ENCODE data around the gene RACK1.

RACK1 gene

DNA sequence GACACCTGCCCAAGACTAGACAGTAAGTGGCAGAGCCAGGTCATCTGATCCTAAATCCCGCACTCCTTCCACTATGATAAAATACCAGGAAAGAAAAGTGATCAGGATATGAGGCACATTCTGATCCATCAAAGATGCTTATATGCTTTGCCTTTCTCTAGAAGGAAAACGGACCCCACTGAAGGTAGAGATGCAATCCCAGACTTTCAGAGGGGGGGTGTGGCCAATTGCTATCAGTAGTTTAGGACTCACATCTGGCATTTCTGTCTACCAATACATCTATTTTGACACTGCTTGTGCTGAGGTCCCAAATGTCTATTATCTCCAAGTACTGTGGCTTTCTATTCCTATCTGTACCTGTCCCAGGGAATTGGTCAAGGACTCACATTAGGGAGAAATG is 15.6 kb upstream of the RACK1 start:
- no peak for DNase-seq

DNA sequence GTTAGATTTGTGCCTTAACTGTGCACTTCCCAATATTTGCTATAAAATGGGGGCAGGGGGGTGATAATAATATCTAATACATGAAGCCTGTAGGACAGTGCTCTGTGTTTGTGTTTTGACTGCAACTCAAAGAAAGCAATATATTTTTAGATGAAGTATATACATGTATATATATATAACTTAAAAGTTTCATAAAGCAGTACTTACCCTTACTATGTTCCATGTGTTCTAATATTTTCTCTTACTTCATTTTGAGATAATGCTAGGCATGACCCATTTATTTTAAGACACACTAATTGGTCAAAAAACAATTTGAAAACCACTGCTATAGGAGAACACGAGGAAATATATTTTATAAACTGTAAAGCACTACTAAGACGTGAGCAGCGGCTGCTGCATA is 14.9 kb upstream of the RACK1 start:
- no peak for DNase-seq

DNA sequence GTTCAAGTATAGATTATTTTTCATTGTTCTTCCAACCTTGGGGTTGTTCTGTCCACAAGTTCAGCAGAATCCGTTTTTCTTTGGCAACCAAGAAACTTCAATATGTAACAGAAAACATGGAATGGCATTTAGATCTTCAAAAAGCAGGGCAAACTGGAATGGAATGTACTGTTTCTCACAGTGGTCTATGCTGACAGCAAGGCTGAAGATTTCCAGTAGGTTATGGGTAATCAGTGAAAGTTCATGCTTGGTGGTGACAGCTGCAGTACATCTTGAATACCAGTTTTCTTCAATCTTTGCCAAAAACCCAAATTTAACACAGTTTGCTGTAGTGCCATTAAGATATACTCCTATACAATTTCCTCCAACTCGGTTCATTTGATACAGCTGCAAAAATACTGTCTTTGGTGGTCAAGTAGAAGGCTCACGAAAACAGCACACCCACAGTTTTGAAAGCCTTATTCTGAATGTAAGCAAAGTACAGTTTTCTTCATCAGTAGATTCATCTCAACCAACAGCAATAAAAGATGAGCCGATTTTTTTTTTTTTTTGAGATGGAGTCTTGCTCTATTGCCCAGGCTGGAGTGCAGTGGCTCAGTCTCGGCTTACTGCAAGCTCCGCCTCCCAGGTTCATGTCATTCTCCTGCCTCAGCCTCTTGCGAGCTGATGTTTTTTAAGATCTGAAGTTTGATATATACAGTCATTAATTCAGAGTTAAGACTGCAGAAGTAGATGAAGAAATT is 12.3 kb upstream of the RACK1 start:
- DNase-seq: no peak

DNA sequence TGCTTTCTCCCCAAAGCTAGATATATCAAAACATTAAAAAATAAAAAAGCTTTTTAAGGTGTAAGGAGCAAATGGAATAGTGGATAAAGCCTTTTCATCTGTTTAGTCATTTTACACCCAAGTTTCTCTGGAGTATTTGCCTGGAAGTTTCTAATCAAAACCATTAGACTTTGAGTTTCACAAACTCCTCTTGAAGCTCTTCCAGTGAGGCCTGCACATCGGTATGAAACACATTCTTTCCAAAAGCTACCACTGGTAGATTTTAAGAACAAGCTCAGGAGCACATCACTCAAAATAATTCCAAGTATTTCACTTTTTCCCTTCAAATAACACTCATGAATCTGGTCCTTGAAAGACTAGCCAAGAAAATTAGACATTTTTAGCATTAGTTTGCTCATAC is 11.6 kb upstream of the RACK1 start:
- DNase-seq: no peak

DNA sequence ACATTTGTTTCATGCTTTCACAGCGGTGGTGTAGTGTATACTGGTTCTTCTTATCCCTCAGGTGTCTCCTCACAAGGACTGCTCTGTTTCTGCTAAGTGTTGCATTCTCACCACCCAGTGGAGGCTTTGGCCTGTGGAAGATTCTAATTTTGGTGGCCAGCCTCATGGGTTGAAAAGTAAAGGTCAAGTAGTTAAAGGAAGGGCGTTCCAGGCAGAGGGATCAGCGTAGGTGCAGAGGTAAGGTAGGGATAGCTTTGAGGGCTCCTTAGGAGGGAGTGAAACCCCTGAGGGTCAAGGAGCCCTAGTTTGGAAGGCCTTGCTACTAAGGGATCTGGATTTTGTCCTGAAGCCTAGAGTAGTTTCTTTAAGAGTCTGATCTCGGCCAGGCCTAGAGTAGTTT is 4.6 kb upstream of the RACK1 start:
- DNase-seq: no peak

DNA sequence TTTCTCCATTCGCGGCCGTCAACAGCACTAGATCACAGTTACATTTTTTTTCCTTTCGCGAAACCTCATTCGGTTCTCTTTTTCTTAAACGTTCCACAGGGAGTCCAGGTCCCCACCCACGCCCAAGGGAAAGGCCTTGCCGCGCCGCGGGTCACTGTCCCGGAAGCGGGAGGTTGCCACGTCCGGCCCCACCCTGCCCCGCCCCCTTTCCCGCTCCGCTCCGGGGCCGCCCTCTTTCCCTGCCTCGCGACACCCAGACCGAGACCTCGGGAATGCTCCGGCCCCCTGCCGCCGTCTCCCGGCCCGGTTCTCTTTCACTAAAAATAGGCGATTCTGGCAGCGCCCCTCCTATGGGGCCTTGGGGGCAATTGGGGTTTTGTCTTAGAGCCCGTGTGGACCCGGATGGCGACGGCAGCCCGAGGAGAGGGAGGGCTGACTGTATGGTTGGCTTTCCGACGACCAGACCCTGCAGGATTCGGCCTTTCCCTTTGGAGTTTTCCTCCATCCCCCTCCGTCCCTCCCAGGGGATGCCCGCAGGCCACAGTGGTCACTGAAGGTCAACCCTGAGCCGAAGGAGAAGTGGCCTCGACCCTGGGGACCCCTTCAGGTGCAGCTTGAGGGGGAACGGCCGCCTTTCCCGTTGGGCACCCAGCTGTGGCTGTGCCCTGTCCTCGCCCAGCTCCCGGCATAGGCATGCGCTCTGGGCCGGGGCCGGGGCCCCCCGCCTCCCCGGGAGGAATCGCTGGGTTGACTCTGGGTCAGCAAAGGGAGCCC is 2.8 kb upstream of the RACK1 start:
- DNase-seq: no peak

DNA sequence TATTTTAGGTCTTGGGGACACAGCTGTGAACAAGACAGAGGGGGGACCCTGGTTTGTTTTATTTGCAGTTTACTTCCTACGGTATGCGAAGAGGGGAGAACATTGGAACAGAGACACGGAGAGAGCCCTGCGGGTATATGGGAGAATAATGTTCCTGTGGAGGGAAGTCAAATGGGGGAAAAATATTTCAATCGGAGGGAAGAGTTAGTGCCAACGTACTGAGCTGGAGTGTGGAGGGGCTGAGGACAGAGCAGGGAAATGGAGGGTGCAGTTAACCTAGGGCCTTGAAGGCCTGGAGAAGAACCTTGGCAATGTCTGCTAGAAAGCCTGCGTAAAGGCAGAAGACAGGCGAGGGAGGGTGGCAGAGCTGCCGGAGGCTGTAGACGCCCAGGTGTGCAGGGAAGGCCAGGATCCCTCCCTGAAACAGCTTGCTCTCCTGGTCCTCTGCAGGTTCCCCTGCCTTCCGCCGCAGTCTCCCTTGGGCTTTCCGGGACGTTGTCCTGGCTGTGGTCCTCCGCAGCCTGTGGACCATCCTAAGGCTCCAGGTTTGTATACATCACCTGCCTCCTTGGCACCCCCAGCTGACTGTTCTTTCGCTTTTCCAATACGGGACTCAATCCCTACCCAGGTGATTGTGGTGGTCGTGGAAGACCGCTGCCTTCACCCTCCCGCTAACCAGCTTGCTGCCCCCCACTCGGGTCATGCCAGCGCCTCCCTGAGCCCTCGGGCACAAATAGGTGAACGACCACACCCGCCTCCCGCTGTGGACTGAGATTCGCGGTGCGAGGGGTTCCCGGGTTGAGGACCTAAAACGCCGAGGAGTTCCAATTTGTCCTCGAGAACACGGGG is 1.9 kb upstream of the RACK1 start:
- no peak for DNase-seq

DNA sequence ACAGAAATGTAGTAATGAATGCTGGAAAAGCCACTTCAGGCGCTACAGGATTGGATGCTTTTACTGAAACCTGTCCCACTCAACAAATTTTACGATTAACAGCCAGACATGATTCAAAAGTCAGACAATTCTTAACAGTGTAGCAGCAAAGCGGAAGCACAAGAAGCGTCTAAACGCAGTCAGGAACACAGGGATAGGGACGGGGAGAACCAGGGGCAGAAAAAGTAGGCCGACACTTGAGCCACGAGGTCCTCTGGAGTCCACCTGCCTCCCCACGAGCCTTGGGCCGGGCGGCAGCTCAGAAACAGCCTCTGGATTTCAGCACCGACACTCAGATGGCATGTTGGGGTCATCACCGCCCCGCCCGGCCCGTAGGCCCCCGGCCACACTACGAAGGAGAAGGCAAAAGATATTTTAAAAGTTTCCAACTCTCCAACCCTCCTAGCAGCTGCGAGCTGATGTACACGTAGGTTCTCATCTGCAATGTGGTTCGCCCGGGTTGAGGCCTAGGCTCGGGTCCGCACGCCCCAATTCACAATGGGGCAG is 615 bp downstream of the RACK1 start:
- no peak for DNase-seq

DNA sequence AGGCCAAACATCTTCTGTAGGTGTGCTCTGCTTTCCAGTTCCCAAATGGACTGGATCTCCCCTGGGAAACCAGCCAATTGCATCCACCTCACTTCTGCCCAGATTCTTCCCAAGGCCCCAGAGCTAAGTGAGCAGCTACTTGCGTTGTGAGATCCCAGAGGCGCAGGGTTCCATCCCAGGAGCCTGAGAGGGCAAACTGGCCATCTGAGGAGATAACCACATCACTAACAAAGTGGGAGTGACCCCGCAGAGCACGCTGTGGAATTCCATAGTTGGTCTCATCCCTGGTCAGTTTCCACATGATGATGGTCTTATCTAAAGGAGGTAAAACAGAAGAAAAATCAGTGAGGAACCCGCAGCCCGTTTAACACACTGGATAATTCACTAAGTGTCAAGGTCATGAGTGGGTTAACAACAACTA is 1.7 kb downstream of the RACK1 start:
- no peak for DNase-seq

DNA sequence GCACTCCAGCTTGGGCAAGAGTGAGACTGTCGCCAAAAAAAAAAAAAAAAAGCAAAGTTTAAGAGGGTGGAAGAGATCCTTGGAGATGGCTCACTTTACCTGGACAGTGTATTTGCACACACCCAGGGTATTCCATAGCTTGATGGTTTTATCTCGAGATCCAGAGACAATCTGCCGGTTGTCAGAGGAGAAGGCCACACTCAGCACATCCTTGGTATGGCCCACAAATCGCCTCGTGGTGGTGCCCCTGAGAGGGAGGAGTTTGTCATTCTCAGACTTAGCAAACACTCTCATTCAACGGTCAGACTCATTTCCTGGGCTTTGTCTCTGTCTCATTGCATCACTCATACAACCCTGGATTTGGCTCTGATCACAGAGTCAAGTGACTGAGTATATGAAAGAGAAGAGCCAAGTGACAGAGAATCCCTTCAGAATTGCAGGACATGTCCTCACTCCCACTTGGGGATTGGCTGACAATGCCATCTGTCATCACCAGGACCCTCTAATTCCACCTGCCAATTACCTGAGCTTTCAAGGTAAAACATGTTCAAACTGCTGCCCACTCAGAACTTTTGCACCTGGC is 2.2 kb downstream of the RACK1 start:
- no peak for DNase-seq

DNA sequence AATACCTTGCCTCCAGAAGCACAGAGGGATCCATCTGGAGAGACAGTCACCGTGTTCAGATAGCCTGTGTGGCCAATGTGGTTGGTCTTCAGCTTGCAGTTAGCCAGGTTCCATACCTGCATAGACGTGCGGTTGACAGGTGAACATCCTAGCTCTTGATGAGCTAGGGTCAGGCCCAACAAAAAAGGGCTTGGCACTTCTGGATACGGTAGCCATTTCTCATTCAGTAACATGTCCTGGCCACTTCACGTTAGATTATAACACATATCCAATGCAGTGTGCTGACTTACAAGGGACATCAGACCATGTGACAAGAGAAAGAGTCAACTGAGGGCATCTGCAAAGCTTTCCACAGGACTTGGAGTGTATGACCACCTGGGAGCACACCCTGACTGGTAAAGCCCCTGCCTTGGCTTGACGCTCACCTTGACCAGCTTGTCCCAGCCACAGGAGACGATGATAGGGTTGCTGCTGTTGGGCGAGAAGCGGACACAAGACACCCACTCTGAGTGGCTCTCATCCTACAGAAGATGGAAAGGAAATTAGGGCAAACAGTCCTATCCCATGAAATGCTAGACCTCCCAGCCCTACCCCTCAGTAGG is 4.5 kb downstream of the RACK1 start:
- DNase-seq: no peak

DNA sequence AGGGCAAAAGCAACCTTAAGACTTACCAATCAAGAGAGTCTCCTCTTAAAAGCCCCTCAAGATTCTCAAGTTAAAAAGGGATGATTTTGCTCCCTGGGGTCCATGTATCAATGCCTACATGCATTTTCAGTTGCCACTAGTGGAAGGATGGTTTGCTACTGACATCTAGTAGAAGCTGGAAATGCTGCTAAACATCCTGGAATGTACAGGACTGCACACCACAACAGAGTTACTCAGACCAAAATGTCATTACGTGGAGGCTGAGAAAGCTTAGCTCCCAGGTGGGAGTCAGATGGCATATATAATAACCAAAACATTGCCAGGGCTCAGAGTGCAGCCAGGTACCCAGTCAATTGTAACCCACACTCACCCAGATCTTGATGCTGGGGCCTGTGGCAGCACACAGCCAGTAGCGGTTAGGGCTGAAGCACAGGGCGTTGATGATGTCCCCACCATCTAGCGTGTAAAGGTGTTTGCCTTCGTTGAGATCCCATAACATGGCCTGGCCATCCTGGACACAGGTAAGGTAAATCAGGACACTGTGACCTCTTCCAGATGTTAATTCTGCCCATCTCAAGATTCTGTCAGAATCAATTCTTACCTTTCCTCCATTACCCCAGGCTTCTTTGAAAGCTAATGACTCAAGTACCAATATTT is 5.8 kb downstream of the RACK1 start:
- DNase-seq: no peak

DNA sequence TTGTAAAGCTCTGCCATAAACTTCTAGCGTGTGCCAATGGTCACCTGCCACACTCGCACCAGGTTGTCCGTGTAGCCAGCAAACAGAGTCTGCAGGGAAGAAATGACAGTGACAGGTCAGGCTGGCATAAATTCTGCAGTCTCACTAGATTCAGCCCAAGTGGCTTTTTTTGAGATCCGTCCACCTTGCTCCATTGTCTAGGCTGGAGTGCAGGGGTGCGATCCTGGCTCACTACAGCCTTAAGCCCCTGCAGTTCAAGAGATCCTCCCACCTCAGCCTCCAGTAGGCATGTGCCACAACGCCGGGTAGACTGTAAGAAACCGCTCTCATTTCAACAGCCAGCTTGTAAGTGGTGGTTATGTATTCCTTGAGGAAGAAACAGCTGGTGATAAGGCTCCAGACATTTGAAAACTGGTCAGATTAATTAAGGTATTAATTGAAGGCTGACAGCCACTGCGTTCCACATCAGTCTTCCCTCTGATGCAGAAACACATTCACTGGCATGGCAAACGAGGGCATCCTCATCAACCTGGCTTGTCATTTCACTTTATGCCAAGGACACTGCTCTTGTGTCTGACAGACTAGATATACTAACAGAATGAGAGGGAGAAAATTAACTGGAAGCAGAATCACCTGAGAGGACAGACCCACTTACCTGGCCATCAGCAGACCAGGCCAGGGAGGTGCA is 6.6 kb downstream of the RACK1 start:
- DNase-seq: no peak

DNA sequence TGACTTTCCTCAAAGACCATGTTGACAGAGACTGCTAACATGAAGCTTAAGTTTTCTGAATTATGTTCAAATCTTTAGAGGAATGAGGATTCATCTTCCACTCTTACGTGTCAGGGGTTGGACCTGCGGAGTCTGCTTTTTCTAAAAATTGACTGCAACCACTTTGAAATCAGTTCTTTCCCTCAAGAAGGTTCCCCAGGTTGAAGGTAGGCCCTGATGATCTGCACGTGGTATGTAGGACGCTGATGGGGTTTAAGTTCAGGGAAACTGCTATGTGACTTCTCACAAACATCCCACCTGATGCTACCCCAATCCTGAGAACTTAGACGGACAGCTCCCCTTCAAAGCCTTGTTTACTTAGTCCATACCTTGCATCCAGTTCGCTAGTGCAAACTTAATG is 7.2 kb downstream of the RACK1 start:
- no peak for DNase-seq

DNA sequence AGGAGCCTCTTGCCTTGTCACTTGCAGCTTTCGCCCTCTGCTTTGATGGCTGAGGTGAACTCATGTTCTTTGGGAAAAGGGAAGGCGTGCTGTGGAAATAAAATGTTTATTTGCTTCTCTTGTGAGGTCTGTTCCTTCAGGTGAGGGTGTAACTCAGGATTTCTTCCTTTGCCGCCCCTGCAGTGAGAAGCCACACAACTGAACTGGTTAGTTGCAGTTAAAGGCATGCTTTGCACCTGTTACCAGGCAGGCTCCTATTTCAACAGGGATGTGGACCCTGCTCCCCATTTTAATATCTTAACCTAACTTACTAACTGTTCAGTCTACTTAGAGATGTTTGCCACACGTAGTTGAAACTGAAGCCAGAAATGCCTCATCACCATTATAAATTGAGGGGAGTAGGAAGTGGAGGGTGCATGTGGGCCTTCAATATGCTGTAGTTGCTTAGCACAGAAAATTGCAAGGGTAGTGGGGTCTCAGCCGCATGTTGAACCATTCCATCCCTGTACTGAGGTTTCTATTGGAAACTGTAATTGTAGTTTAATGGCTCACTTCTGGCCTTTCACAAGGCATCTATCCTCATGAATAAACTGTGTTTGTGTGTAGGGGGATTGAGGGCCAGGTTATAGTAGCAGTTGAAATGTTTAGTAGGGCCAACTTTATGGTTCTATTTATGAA is 7.9 kb downstream of the RACK1 start:
- no peak for DNase-seq

DNA sequence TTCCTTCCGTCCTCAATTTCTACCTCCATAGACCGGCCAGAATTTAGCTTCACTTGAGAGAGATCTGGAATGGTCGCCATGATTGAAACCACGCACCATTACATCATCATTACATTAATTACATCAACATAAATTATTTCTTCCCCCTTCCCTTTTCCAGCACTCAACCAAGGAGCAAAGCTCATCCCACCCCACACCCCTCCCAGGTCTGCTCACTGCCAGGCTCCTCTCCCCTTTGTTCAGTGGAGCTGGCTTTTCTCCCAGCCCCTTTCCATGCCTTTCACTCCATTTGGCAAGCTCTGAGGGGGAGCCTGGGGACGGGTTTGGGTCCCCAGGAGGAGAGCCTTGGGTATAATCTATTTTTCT is 8.4 kb downstream of the RACK1 start:
- DNase-seq: no peak

DNA sequence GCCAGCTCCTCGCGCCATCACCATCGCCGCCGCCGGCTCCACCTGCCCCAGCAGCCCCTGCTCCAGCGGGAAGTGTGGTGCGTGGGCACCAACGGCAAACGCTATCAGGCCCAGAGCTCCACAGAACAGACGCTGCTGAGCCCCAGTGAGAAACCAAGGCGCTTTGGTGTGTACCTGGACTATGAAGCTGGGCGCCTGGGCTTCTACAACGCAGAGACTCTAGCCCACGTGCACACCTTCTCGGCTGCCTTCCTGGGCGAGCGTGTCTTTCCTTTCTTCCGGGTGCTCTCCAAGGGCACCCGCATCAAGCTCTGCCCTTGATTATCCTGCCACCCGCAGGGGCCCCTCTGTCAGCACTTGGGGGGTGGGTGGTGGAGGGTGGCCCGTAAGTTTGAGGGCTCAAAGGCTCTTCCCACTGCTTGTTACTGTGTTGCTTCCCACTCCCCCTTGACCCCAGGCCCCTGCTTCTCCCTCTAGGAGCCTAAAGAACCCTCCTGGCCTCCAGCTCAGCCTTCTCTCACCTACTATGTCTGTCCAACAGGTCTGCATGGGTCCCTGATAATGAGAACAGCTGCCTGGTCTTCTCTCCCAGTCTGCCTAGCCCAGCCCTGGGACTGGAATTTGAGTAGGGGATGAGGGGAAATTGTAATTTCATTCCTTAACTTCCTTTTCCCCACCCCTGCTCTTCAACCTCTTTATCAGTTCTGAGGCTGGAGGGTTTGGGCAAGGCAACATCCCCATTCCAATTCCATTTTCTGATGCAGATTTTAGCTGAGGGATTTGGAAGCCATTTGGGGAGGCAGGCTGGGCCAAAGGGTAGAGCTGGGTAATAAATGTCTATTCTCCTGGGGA is 9.0 kb downstream of the RACK1 start:
- no peak for DNase-seq

DNA sequence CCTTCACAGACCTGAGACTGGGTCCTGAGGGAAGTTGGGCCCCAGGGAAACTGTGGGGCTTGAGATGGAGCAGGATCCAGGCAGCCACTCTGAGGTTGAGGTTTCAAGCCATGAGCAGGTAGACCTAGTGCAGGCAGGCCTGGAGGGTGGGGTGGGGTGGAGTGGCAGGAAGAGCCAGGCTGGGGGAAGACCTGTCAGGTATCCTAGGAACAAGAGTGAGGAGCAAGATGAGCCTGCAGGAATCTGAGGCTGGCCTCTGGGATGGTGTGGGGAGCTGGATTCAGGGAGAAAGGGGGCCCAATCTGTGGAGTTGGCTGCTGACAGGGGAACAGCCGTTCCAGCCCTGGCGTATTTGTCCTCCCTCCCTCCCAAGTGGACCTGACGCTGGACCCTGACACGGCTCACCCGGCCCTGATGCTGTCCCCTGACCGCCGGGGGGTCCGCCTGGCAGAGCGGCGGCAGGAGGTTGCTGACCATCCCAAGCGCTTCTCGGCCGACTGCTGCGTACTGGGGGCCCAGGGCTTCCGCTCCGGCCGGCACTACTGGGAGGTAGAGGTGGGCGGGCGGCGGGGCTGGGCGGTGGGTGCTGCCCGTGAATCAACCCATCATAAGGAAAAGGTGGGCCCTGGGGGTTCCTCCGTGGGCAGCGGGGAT is 9.8 kb downstream of the RACK1 start:
- DNase-seq: no peak

DNA sequence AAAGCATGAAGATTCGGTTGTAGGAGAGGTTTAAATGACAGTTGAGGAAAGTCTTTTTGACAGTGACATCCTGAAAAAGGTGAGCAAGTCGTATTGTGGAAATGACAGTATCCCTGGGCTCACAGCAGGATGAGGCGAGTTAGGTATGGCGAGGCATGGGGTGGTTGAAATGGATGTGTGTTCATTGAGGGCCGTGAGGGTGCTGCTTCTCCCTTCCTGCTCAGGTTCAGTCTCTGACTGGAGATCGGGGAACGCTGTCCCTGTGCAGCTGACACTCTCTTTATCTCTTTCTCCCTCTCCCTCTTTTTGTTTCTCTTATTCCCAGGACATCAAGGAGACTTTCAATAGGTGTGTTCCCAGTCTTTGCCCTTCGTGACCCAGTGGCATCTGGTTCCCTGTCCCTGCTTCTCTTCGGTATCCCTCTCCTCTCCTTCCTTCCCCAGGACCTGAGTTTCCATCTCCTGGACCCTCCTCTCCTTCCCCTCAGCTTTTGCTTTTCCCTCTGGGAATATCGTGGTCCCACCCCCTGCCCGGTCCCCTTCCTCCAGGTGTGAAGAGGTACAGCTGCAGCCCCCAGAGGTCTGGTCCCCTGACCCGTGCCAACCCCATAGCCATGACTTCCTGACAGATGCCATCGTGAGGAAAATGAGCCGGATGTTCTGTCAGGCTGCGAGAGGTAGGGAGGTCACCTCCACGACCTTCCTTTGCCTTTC is 10.5 kb downstream of the RACK1 start:
- no peak for DNase-seq

Data from hippocampal formation (tissue), 2 donors.